ENCODE measurements around the gene SIK3. TPM values are rescaled to one million over a fixed set of nuclear protein-coding genes. Genes with fewer than 3 reads are reported as not detected.

SIK3 gene
- total RNA-seq, 1 donor from 2014 or later: 24.4 TPM

GRCh38 chr11:116849486-116849885 lies 248.7 kb downstream of the SIK3 start:
- Mint-ChIP-seq H3K9me3 (no peaks in the 10 kb centered on the region), H3K27me3 (ENCODE audit: insufficient read depth, low read depth) (no peaks in the 10 kb centered on the region), H3K4me3 (no peak overlapping the region), H3K27ac (no peak overlapping the region), H3K4me1 (no peaks in the 10 kb centered on the region), H3K36me3 (peaks cover 21% of the 10 kb centered on the region)
- Histone ChIP-seq H3K27me3 (no peaks in the 10 kb centered on the region), H3K79me2 (ENCODE audit: low read depth) (no peaks in the 10 kb centered on the region), H3K9ac (no peak overlapping the region), H2AFZ (replicated peaks) (no peak overlapping the region), H3K4me1 (no peaks in the 10 kb centered on the region), H3F3A (ENCODE audit: low read depth) (no peaks in the 10 kb centered on the region), H4K20me1 (ENCODE audit: low read depth) (no peaks in the 10 kb centered on the region), H3K4me3 (no peak overlapping the region), H3K9me3 (ENCODE audit: low read depth) (no peaks in the 10 kb centered on the region), H3K36me3 (no peaks in the 10 kb centered on the region), H3K4me2 (no peak overlapping the region), H3K27ac (no peak overlapping the region)
- no peak for DNase-seq (ENCODE audit: low spot score)
- TF ChIP-seq CTCF (IDR thresholded peaks at IDR 0.05): no peak
- no peak for TF ChIP-seq EZH2phosphoT487 (IDR thresholded peaks at IDR 0.05)
- no peak for TF ChIP-seq EZH2 (IDR thresholded peaks at IDR 0.05)

GRCh38 chr11:116849060-116849459 lies 249.2 kb downstream of the SIK3 start:
- H3K27me3 Mint-ChIP-seq (ENCODE audit: insufficient read depth, low read depth): no peaks in the 10 kb centered on the region
- no peak overlapping the region for H3K27ac ChIP-seq
- no peaks in the 10 kb centered on the region for H3K4me1 ChIP-seq
- H3K9me3 Mint-ChIP-seq: no peaks in the 10 kb centered on the region
- TF ChIP-seq EZH2phosphoT487 (IDR thresholded peaks at IDR 0.05) (no peak), CTCF (IDR thresholded peaks at IDR 0.05) (no peak), EZH2 (IDR thresholded peaks at IDR 0.05) (no peak)
- no peaks in the 10 kb centered on the region for H3K27me3 ChIP-seq
- no peaks in the 10 kb centered on the region for H4K20me1 ChIP-seq (ENCODE audit: low read depth)
- no peaks in the 10 kb centered on the region for H3K4me1 Mint-ChIP-seq
- H3F3A ChIP-seq (ENCODE audit: low read depth): no peaks in the 10 kb centered on the region
- peaks cover 18% of the 10 kb centered on the region for H3K36me3 Mint-ChIP-seq
- H3K4me2 ChIP-seq: no peak overlapping the region
- H3K36me3 ChIP-seq: no peaks in the 10 kb centered on the region
- no peak for DNase-seq (ENCODE audit: low spot score)
- no peak overlapping the region for H3K27ac Mint-ChIP-seq
- H3K9me3 ChIP-seq (ENCODE audit: low read depth): no peaks in the 10 kb centered on the region
- H3K4me3 ChIP-seq: no peak overlapping the region
- H2AFZ ChIP-seq (replicated peaks): no peak overlapping the region
- no peak overlapping the region for H3K9ac ChIP-seq
- no peak overlapping the region for H3K4me3 Mint-ChIP-seq
- no peaks in the 10 kb centered on the region for H3K79me2 ChIP-seq (ENCODE audit: low read depth)

GRCh38 chr11:116847612-116848011 lies 250.6 kb downstream of the SIK3 start:
- Mint-ChIP-seq H3K27me3 (ENCODE audit: insufficient read depth, low read depth) (no peaks in the 10 kb centered on the region), H3K4me3 (no peak overlapping the region), H3K4me1 (no peaks in the 10 kb centered on the region), H3K36me3 (peaks cover 22% of the 10 kb centered on the region), H3K9me3 (no peaks in the 10 kb centered on the region), H3K27ac (no peak overlapping the region)
- H3K27ac ChIP-seq: no peak overlapping the region
- H2AFZ ChIP-seq (replicated peaks): no peak overlapping the region
- no peaks in the 10 kb centered on the region for H3K4me1 ChIP-seq
- H3K9ac ChIP-seq: no peak overlapping the region
- H3K9me3 ChIP-seq (ENCODE audit: low read depth): no peaks in the 10 kb centered on the region
- H3K4me2 ChIP-seq: no peak overlapping the region
- TF ChIP-seq EZH2phosphoT487 (IDR thresholded peaks at IDR 0.05) (no peak), CTCF (IDR thresholded peaks at IDR 0.05) (no peak), EZH2 (IDR thresholded peaks at IDR 0.05) (no peak)
- H3K79me2 ChIP-seq (ENCODE audit: low read depth): no peaks in the 10 kb centered on the region
- no peaks in the 10 kb centered on the region for H3K27me3 ChIP-seq
- no peaks in the 10 kb centered on the region for H3K36me3 ChIP-seq
- DNase-seq (ENCODE audit: low spot score): no peak
- no peaks in the 10 kb centered on the region for H4K20me1 ChIP-seq (ENCODE audit: low read depth)
- H3K4me3 ChIP-seq: no peak overlapping the region
- no peaks in the 10 kb centered on the region for H3F3A ChIP-seq (ENCODE audit: low read depth)

Data from neural progenitor cell (in vitro differentiated cells).